Left ventricle myocardium inferior (tissue), 1 donor: ENCODE results near the gene LRCH3. TPM values are rescaled to one million over a fixed set of nuclear protein-coding genes. Genes with fewer than 3 reads are reported as not detected.

Experiments used
- DNase-seq: peaks from one replicate; pipeline ENCODE4 v3.0.0-alpha.2; 2020
- H3K27ac ChIP-seq: fragments of 200-600 bp; replicated peaks from 2 replicates; pipeline ENCODE4 v1.8.0; 2021
- H3K27me3 ChIP-seq: fragments of 200-600 bp; 2 replicates; pipeline ENCODE4 v1.8.0; 2021; ENCODE audit warnings: low read depth
- H3K36me3 ChIP-seq: fragments of 200-600 bp; 2 replicates; pipeline ENCODE4 v1.8.0; 2021
- H3K4me1 ChIP-seq: fragments of 200-600 bp; 2 replicates; pipeline ENCODE4 v1.8.0; 2021
- H3K4me3 ChIP-seq: fragments of 200-600 bp; 2 replicates; pipeline ENCODE4 v1.8.0; 2021; ENCODE audit warnings: mild to moderate bottlenecking, moderate library complexity
- H3K9me3 ChIP-seq: fragments of 200-600 bp; replicated peaks from 2 replicates; pipeline ENCODE4 v1.8.0; 2021
- CTCF ChIP-seq: fragments of 200-600 bp; IDR thresholded peaks from 2 replicates; pipeline ENCODE4 v1.8.0; 2021; ENCODE audit warnings: antibody characterized with exemption, mild to moderate bottlenecking, borderline replicate concordance
- intact Hi-C: fragments of 100-400 bp; cut with micrococcal nuclease; formaldehyde crosslinking; loops from one replicate; pipeline ENCODE4 v1.11.0; 2022
- total RNA-seq: library from RNA; stranded (reverse); fragmentation: NEBNext Ultra II Directional; extraction: Animal tissue kit (Norgen Biotek cat#: 25700); gene quantifications from one replicate; pipeline ENCODE4 v1.2.1, GENCODE V29; 2021
- donor health status: DM: no; HTN: yes; CAD: no; lungs with severe emphysema.

LRCH3 gene
- total RNA-seq, 1 donor from 2014 or later: 25.8 TPM

- Histone ChIP-seq H3K9me3 (no peaks in the 10 kb centered on the region), H3K4me1 (no peaks in the 10 kb centered on the region), H3K27me3 (no peaks in the 10 kb centered on the region), H3K36me3 (peaks cover 38% of the 10 kb centered on the region), H3K4me3 (no peak overlapping the region), H3K27ac (no peak overlapping the region)
- intact Hi-C loops: no loop called here
- TF ChIP-seq CTCF: no peak
- no peak for DNase-seq
Observed at GRCh38 chr3:197888511-197888910, 97.5 kb downstream of the LRCH3 start.

- DNase-seq: no peak
- H3K9me3 ChIP-seq: no peaks in the 10 kb centered on the region
- intact Hi-C loops: no loop called here
- H3K4me3 ChIP-seq: no peak overlapping the region
- no peaks in the 10 kb centered on the region for H3K27me3 ChIP-seq
- no peak overlapping the region for H3K27ac ChIP-seq
- H3K36me3 ChIP-seq: peaks cover 30% of the 10 kb centered on the region
- TF ChIP-seq CTCF: no peak
- H3K4me1 ChIP-seq: no peaks in the 10 kb centered on the region
Observed at GRCh38 chr3:197889204-197889930, 98.3 kb downstream of the LRCH3 start.

GRCh38 chr3:197890693-197891092 lies 99.6 kb downstream of the LRCH3 start:
- no peaks in the 10 kb centered on the region for H3K9me3 ChIP-seq
- intact Hi-C loops: no loop called here
- H3K36me3 ChIP-seq: peaks cover 18% of the 10 kb centered on the region
- no peaks in the 10 kb centered on the region for H3K27me3 ChIP-seq
- no peak overlapping the region for H3K27ac ChIP-seq
- H3K4me1 ChIP-seq: no peaks in the 10 kb centered on the region
- no peak overlapping the region for H3K4me3 ChIP-seq
- no peak for DNase-seq
- no peak for TF ChIP-seq CTCF

GRCh38 chr3:197892162-197892561 lies 101.1 kb downstream of the LRCH3 start:
- peaks cover 12% of the 10 kb centered on the region for H3K36me3 ChIP-seq
- H3K9me3 ChIP-seq: no peaks in the 10 kb centered on the region
- no peak for TF ChIP-seq CTCF
- intact Hi-C loops: no loop called here
- DNase-seq: no peak
- H3K27me3 ChIP-seq: no peaks in the 10 kb centered on the region
- no peaks in the 10 kb centered on the region for H3K4me1 ChIP-seq
- H3K4me3 ChIP-seq: no peak overlapping the region
- H3K27ac ChIP-seq: no peak overlapping the region

- intact Hi-C loops: no loop called here
- Histone ChIP-seq H3K27ac (no peak overlapping the region), H3K27me3 (no peaks in the 10 kb centered on the region), H3K4me3 (no peak overlapping the region), H3K4me1 (no peaks in the 10 kb centered on the region), H3K36me3 (no peaks in the 10 kb centered on the region), H3K9me3 (no peaks in the 10 kb centered on the region)
- TF ChIP-seq CTCF: no peak
- no peak for DNase-seq
Observed at GRCh38 chr3:197896421-197896820, 105.4 kb downstream of the LRCH3 start.
